Stimulated activated CD8-positive, alpha-beta memory T cell treated with anti-CD3 and anti-CD28 coated beads, Interleukin-4, amount 100 ng/mL, for 24 hours (primary cell): ENCODE results near the gene NOA1.
"Not testable (repeated sequence)": the region's sequence is repeated elsewhere in the genome, so short reads cannot be mapped to it uniquely, and the experiment has no call there.

ENCODE experiments used
- DNase-seq: peaks from one replicate; pipeline ENCODE4 v3.0.0-alpha.2; 2020; ENCODE audit warnings: low read depth

The NOA1 gene

DNA sequence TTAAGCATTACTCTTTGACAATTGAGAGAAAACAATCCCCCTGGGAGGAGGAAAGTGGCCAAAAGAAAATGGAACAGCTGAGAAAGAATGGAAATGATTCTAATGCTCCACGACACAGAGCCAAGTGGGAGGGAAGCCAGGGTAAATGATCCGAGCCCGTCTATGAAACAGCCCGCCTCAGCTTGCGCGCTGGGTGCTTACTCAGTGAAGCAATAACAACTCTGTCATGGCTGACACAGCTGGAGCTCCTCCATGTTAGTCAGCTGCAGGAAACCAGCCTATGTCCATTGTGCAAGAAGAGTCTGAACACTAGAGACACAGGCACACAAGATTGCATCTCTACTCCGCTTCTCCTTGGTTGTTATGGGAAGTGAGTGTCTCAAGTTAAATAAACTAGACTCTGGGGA, 19.3 kb downstream of the NOA1 start:
- no peak for DNase-seq

DNA sequence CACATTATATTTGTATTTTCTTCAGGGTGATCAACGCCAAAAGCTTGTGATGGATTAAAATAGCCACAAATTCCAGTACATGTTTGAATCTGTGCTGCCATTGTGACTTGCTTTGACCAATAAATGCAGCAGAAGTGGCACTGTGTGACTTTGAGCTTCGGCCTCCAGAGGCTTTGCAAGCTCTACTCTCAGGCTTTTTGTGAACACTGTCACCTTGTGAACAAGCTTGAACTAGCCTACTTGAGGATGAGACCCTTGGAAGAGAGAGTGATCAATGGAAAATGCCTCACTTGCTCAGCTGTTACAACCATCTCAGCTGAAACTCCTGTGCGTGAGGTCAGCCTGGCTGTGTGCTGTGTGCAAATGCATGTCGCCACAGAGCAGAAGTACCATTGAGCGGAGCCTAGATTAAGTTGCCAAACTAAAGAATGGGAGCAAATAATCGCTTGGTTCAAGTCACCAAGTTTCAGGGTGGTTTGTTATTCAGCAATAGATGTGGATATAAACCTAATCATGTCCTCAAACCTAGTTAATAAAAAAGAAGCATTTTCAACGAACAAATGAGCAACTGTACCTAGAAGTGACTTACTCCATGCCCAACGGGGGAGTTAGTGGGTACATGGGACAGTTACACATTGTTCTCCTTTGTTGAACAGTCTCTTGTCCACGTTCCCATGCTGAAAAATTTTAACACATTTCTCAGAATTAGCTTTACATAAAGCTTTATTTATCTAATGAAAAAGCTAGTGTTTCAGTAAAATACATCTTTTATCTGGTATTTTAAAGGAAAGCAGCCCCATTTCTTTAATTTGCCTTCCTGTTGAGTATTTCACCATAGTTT, 23.5 kb downstream of the NOA1 start:
- no peak for DNase-seq

DNA sequence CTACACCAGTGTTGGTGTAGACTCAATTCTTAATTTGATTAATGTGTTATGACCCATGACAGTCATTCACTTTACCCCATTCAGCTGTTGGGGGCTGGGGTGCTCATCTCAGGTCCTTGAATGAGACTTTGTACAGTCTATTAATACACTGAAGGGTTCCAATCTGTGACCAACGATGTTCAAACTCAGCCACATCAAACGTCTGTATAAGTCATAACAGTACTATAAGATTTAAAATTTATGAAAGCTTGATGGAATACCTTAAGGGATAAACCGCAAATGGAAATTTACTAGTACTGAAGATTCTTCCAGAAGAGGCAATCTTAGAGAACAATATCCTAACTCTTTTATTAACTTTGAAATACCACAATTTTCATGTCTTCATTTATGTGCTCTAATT, 36.0 kb downstream of the NOA1 start:
- no peak for DNase-seq

DNA sequence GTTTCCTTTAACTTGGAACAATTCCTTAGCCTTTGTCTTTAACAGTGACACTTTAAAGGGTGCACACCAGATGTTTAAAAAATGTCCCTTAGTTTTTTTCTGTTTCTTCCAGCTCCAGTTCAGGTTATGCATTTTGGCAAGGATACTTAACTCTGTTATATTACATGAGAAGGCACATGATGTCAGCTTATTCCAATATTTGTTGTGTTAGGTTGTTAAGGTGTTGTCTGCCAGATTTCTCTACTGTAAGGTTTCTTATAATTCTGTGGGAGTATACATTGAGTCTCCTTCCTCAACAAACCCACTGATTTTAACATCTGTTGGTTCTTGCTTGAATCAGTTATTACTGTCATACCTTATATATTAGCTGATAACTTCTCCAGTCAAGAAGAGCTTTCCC, 36.4 kb downstream of the NOA1 start:
- no peak for DNase-seq

DNA sequence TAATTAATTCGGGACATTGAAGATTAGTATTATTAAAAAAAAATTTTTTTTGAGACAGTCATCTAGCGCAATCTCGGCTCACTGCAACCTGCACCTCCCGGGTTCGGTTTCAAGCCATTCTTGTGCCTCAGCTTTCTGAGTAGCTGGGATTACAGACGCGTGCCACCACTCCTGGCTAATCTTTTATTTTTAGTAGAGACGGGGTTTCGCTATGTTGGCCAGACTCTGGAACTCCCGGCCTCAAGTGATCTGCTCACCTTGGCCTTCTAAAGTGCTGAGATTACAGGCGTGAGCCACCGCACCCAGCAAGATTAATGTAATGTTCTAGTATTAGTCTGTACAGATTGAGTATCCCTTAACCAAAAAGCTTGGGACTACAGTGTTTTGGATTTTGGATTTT, 37.0 kb downstream of the NOA1 start:
- no peak for DNase-seq

DNA sequence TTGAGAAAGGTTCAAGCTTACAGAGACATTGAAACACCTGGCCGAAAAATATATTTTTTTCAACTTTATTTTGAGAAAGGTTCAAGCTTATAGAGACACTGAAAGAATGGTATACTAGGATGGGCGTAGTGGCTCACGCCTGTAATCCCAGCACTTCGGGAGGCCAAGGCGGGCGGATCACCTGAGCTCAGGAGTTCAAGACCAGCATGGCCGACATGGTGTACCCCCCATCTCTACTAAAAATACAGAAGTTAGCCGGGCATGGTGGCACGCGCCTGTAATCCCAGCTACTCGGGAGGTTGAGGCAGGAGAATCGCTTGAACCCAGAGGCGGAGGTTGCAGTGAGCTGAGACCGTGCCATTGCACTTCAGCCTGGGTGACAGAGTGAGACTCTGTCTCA, 37.6 kb downstream of the NOA1 start:
- DNase-seq: not testable (repeated sequence)

- no peak for DNase-seq
These were observed 40.1 kb downstream of the NOA1 start for GRCh38 chr4:56937262-56937661.

DNA sequence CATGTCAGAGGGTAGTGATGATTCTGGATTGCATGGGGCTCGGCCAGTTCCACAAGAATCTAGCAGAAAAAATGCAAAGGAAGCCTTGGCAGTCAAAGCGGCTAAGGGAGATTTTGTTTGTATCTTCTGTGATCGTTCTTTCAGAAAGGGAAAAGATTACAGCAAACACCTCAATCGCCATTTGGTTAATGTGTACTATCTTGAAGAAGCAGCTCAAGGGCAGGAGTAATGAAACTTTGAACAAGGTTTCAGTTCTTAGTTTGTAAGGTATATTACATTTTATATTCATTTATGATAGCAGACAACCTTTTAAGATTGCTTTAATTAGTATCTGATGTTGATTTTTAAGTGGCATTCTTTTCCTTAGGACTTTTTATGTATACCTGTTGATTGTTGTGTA, 45.5 kb downstream of the NOA1 start:
- DNase-seq: no peak

DNA sequence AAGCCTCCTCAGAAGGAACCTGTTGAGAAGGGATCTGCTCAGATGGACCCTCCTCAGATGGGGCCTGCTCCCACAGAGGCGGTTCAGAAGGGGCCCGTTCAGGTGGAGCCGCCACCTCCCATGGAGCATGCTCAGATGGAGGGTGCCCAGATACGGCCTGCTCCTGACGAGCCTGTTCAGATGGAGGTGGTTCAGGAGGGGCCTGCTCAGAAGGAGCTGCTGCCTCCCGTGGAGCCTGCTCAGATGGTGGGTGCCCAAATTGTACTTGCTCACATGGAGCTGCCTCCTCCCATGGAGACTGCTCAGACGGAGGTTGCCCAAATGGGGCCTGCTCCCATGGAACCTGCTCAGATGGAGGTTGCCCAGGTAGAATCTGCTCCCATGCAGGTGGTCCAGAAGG, 46.8 kb downstream of the NOA1 start:
- no peak for DNase-seq

DNA sequence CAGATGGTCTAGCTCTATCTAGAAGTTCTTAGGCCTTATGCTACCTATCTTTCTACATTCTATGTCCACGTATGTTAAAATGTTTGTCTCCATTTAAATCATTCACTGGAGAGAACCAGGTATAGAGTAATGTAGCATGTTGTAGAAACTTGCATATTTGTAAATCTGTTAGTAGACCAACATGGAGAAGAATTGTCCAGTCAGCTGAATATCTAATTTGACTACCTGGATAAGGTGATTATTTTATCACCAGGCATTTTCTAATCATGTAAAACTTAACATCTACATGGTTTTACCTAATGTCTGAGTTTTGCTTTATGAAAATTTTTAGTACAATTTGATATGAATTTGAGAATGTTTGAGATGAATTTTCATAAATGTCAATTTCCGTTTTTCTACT, 50.2 kb downstream of the NOA1 start:
- DNase-seq: no peak

DNA sequence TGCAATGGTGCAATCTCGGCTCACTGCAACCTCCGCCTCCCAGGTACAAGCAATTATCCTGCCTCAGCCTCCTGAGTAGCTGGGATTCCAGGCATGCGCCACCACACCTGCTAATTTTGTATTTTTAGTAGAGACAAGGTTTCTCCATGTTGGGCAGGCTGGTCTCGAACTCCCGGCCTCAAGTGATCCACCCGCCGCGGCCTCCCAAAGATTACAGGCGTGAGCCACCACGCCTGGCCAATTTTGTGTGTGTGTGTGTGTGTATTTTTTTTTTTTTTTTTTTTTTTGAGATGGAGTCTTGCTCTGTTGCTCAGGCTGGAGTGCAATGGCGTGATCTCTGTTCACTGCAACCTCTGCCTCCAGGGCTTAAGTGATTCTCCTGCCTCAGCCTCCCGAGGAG, 62.4 kb downstream of the NOA1 start:
- DNase-seq: not testable (repeated sequence)

- DNase-seq: no peak
These were observed 63.1 kb downstream of the NOA1 start for GRCh38 chr4:56914336-56914735.
